ENCODE measurements around the gene PDIA5. TPM values are rescaled to one million over a fixed set of nuclear protein-coding genes. Genes with fewer than 3 reads are reported as not detected.
"Not testable (repeated sequence)": the region's sequence is repeated elsewhere in the genome, so short reads cannot be mapped to it uniquely, and the experiment has no call there.

Gene PDIA5
- total RNA-seq, 1 donor, result 3.4 TPM

- H3K9me3 ChIP-seq (ENCODE audit: low read depth, low read length), result no peaks in the 10 kb centered on the region
- H3K4me3 ChIP-seq (ENCODE audit: low read length), result no peak overlapping the region
- H3K4me1 ChIP-seq (ENCODE audit: insufficient read depth, low read length), result peaks cover 5% of the 10 kb centered on the region
- no peaks in the 10 kb centered on the region for H3K27me3 ChIP-seq (ENCODE audit: insufficient read depth, low read length)
Observed at GRCh38 chr3:123104550-123104949, 37.7 kb downstream of the PDIA5 start.

- Histone ChIP-seq H3K4me3 (ENCODE audit: low read length) (no peak overlapping the region), H3K9me3 (ENCODE audit: low read depth, low read length) (no peaks in the 10 kb centered on the region), H3K27me3 (ENCODE audit: insufficient read depth, low read length) (no peaks in the 10 kb centered on the region), H3K4me1 (ENCODE audit: insufficient read depth, low read length) (peaks cover 5% of the 10 kb centered on the region)
Observed at GRCh38 chr3:123105201-123106189, 38.7 kb downstream of the PDIA5 start.

- Histone ChIP-seq H3K27me3 (ENCODE audit: insufficient read depth, low read length) (no peaks in the 10 kb centered on the region), H3K4me1 (ENCODE audit: insufficient read depth, low read length) (peaks cover 16% of the 10 kb centered on the region), H3K9me3 (ENCODE audit: low read depth, low read length) (no peaks in the 10 kb centered on the region), H3K4me3 (ENCODE audit: low read length) (no peak overlapping the region)
Observed at GRCh38 chr3:123110282-123110975, 43.6 kb downstream of the PDIA5 start.

- peaks cover 16% of the 10 kb centered on the region for H3K4me1 ChIP-seq (ENCODE audit: insufficient read depth, low read length)
- no peak overlapping the region for H3K4me3 ChIP-seq (ENCODE audit: low read length)
- no peaks in the 10 kb centered on the region for H3K27me3 ChIP-seq (ENCODE audit: insufficient read depth, low read length)
- no peaks in the 10 kb centered on the region for H3K9me3 ChIP-seq (ENCODE audit: low read depth, low read length)
Observed at GRCh38 chr3:123110976-123111615, 44.3 kb downstream of the PDIA5 start.

- Histone ChIP-seq H3K9me3 (ENCODE audit: low read depth, low read length) (no peaks in the 10 kb centered on the region), H3K4me1 (ENCODE audit: insufficient read depth, low read length) (peaks cover 16% of the 10 kb centered on the region), H3K4me3 (ENCODE audit: low read length) (no peak overlapping the region), H3K27me3 (ENCODE audit: insufficient read depth, low read length) (no peaks in the 10 kb centered on the region)
Observed at GRCh38 chr3:123111640-123112039, 44.8 kb downstream of the PDIA5 start.

- Histone ChIP-seq H3K4me3 (ENCODE audit: low read length) (no peak overlapping the region), H3K9me3 (ENCODE audit: low read depth, low read length) (no peaks in the 10 kb centered on the region), H3K27me3 (ENCODE audit: insufficient read depth, low read length) (no peaks in the 10 kb centered on the region), H3K4me1 (ENCODE audit: insufficient read depth, low read length) (peaks cover 16% of the 10 kb centered on the region)
Observed at GRCh38 chr3:123112232-123112631, 45.4 kb downstream of the PDIA5 start.

GRCh38 chr3:123112656-123113055, 45.8 kb downstream of the PDIA5 start:
- peaks cover 16% of the 10 kb centered on the region for H3K4me1 ChIP-seq (ENCODE audit: insufficient read depth, low read length)
- H3K9me3 ChIP-seq (ENCODE audit: low read depth, low read length); H3K27me3 ChIP-seq (ENCODE audit: insufficient read depth, low read length); H3K4me3 ChIP-seq (ENCODE audit: low read length): not testable (repeated sequence)

- Histone ChIP-seq H3K27me3 (ENCODE audit: insufficient read depth, low read length) (no peaks in the 10 kb centered on the region), H3K9me3 (ENCODE audit: low read depth, low read length) (no peaks in the 10 kb centered on the region), H3K4me1 (ENCODE audit: insufficient read depth, low read length) (peaks cover 16% of the 10 kb centered on the region), H3K4me3 (ENCODE audit: low read length) (no peak overlapping the region)
Observed at GRCh38 chr3:123113889-123114450, 47.1 kb downstream of the PDIA5 start.

- no peak overlapping the region for H3K4me3 ChIP-seq (ENCODE audit: low read length)
- peaks cover 16% of the 10 kb centered on the region for H3K4me1 ChIP-seq (ENCODE audit: insufficient read depth, low read length)
- no peaks in the 10 kb centered on the region for H3K9me3 ChIP-seq (ENCODE audit: low read depth, low read length)
- H3K27me3 ChIP-seq (ENCODE audit: insufficient read depth, low read length), result no peaks in the 10 kb centered on the region
Observed at GRCh38 chr3:123116116-123116515, 49.3 kb downstream of the PDIA5 start.

GRCh38 chr3:123119388-123119787, 52.6 kb downstream of the PDIA5 start:
- peaks cover 2% of the 10 kb centered on the region for H3K4me1 ChIP-seq (ENCODE audit: insufficient read depth, low read length)
- no peaks in the 10 kb centered on the region for H3K9me3 ChIP-seq (ENCODE audit: low read depth, low read length)
- H3K4me3 ChIP-seq (ENCODE audit: low read length), result no peak overlapping the region
- H3K27me3 ChIP-seq (ENCODE audit: insufficient read depth, low read length), result no peaks in the 10 kb centered on the region

GRCh38 chr3:123119802-123120201, 53.0 kb downstream of the PDIA5 start:
- no peaks in the 10 kb centered on the region for H3K9me3 ChIP-seq (ENCODE audit: low read depth, low read length)

GRCh38 chr3:123120573-123120972, 53.7 kb downstream of the PDIA5 start:
- Histone ChIP-seq H3K9me3 (ENCODE audit: low read depth, low read length) (no peaks in the 10 kb centered on the region), H3K4me3 (ENCODE audit: low read length) (no peak overlapping the region), H3K27me3 (ENCODE audit: insufficient read depth, low read length) (no peaks in the 10 kb centered on the region), H3K4me1 (ENCODE audit: insufficient read depth, low read length) (no peaks in the 10 kb centered on the region)

More at GRCh38 chr3:123119802-123120201, 53.0 kb downstream of the PDIA5 start:
- H3K4me3 ChIP-seq (ENCODE audit: low read length), result no peak overlapping the region
- H3K4me1 ChIP-seq (ENCODE audit: insufficient read depth, low read length), result no peaks in the 10 kb centered on the region
- no peaks in the 10 kb centered on the region for H3K27me3 ChIP-seq (ENCODE audit: insufficient read depth, low read length)

- Histone ChIP-seq H3K4me1 (ENCODE audit: insufficient read depth, low read length) (no peaks in the 10 kb centered on the region), H3K4me3 (ENCODE audit: low read length) (no peak overlapping the region), H3K9me3 (ENCODE audit: low read depth, low read length) (no peaks in the 10 kb centered on the region), H3K27me3 (ENCODE audit: insufficient read depth, low read length) (no peaks in the 10 kb centered on the region)
Observed at GRCh38 chr3:123122057-123122456, 55.2 kb downstream of the PDIA5 start.

- no peaks in the 10 kb centered on the region for H3K9me3 ChIP-seq (ENCODE audit: low read depth, low read length)
- no peak overlapping the region for H3K4me3 ChIP-seq (ENCODE audit: low read length)
- no peaks in the 10 kb centered on the region for H3K4me1 ChIP-seq (ENCODE audit: insufficient read depth, low read length)
- H3K27me3 ChIP-seq (ENCODE audit: insufficient read depth, low read length), result no peaks in the 10 kb centered on the region
Observed at GRCh38 chr3:123122525-123123315, 55.9 kb downstream of the PDIA5 start.

All from mononuclear cell (primary cell).